PC-3 (cell line): ENCODE data around the gene COX18. TPM values are rescaled to one million over a fixed set of nuclear protein-coding genes. Genes with fewer than 3 reads are reported as not detected.

ENCODE experiments used
- ATAC-seq: fragments of 200-7000 bp; cut with Tn5 transposase; 2 replicates; pipeline ENCODE4 v1.9.1; 2020; ENCODE audit warnings: mild to moderate bottlenecking, moderate library complexity
- BruUV-seq: library from RNA; stranded (reverse); fragments of 400-500 nt; replicated peaks from 2 replicates; lab custom pipeline; 2021; lab: Mats Ljungman, UMichigan
- CTCF ChIA-PET: fragments of 300-600 bp; sonication (Branson Sonifier 250); formaldehyde crosslinking; loops from one replicate; lab custom pipeline; 2022; ENCODE audit warnings: antibody characterized with exemption; lab: Charles Lee
- POLR2A ChIA-PET: fragments of 300-600 bp; sonication (Branson Sonifier 250); formaldehyde crosslinking; loops from one replicate; lab custom pipeline; 2022; ENCODE audit warnings: antibody characterized with exemption; ENCODE audit not compliant: unreplicated experiment; lab: Charles Lee
- DNase-seq: peaks from one replicate; pipeline ENCODE4 v3.0.0-alpha.2; 2015
- H2AFZ ChIP-seq: fragments of 300-600 bp; sonication (generic); 2 replicates; pipeline ENCODE4 v1.6.0; 2016; ENCODE audit warnings: antibody characterized with exemption, low read length
- H3F3A ChIP-seq: fragments of 300-600 bp; sonication (generic); one replicate; pipeline ENCODE4 v1.6.0; 2017; ENCODE audit warnings: antibody characterized with exemption, low read length, control low read depth, mild to moderate bottlenecking; ENCODE audit not compliant: unreplicated experiment
- H3K27ac ChIP-seq: fragments of 300-600 bp; sonication (generic); 2 replicates; pipeline ENCODE4 v1.5.1; 2016; ENCODE audit warnings: mild to moderate bottlenecking, low read length
- H3K27me3 ChIP-seq: fragments of 300-600 bp; sonication (generic); 2 replicates; pipeline ENCODE4 v1.6.1; 2016; ENCODE audit warnings: low read length, mixed read lengths
- H3K36me3 ChIP-seq: fragments of 300-600 bp; sonication (generic); 2 replicates; pipeline ENCODE4 v1.6.1; 2016; ENCODE audit warnings: low read depth, mixed run types, low read length, mixed read lengths
- H3K4me1 ChIP-seq: fragments of 300-600 bp; sonication (generic); 2 replicates; pipeline ENCODE4 v1.5.1; 2016; ENCODE audit warnings: low read length; ENCODE audit not compliant: insufficient read depth
- H3K4me2 ChIP-seq: fragments of 300-600 bp; sonication (generic); 2 replicates; pipeline ENCODE4 v1.6.0; 2016; ENCODE audit warnings: low read length
- H3K4me3 ChIP-seq: fragments of 300-600 bp; sonication (generic); 2 replicates; pipeline ENCODE4 v1.5.1; 2016; ENCODE audit warnings: mild to moderate bottlenecking, low read length, mixed read lengths
- H3K79me2 ChIP-seq: fragments of 300-600 bp; sonication (generic); 2 replicates; pipeline ENCODE4 v1.6.1; 2017; ENCODE audit warnings: low read length, mixed read lengths
- H3K9ac ChIP-seq: fragments of 300-600 bp; sonication (generic); 2 replicates; pipeline ENCODE4 v1.6.0; 2016; ENCODE audit warnings: mild to moderate bottlenecking, low read length
- H3K9me2 ChIP-seq: fragments of 300-600 bp; sonication (generic); replicated peaks from 2 replicates; pipeline ENCODE4 v1.6.1; 2016; ENCODE audit warnings: mixed run types, low read length, mixed read lengths
- H3K9me3 ChIP-seq: fragments of 300-600 bp; sonication (generic); 2 replicates; pipeline ENCODE4 v1.6.1; 2016; ENCODE audit warnings: low read length, mixed read lengths
- H4K20me1 ChIP-seq: fragments of 300-600 bp; sonication (generic); 2 replicates; pipeline ENCODE4 v1.6.1; 2016; ENCODE audit warnings: low read length, mixed read lengths
- CTCF ChIP-seq: fragments of 300-600 bp; sonication (generic); conservative IDR thresholded peaks from 2 replicates; pipeline ENCODE4 v1.5.1; 2017; ENCODE audit warnings: antibody characterized with exemption, low read depth, mild to moderate bottlenecking, low read length
- EZH2 ChIP-seq: fragments of 300-600 bp; sonication (generic); IDR thresholded peaks from one replicate; pipeline ENCODE4 v1.6.1; 2017; ENCODE audit warnings: antibody characterized with exemption, mild to moderate bottlenecking, low read length; ENCODE audit not compliant: unreplicated experiment
- EZH2phosphoT487 ChIP-seq: fragments of 300-600 bp; sonication (generic); IDR thresholded peaks from 2 replicates; pipeline ENCODE4 v1.6.1; 2018; ENCODE audit warnings: mild to moderate bottlenecking, antibody characterized with exemption, low read length, borderline replicate concordance
- intact Hi-C: fragments of 100-400 bp; cut with micrococcal nuclease; formaldehyde crosslinking; loops from 2 replicates; pipeline ENCODE4 v1.9.0; 2023
- total RNA-seq: library from RNA; depleted of rRNA; stranded (reverse); fragments of >200 nt; gene quantifications from 2 replicates; pipeline ENCODE4 v1.2.3, GENCODE V29; 2014

Gene COX18
- total RNA-seq, 1 experiment from 2014 or later: 32.8 TPM

GRCh38 chr4:73018595-73018994 is 50.9 kb downstream of the COX18 start:
- no peaks in the 10 kb centered on the region for H3K9me2 ChIP-seq
- 0 out of 2 replicates have a peak, but pooled peaks cover 6% of the 10 kb centered on the region for H3K27me3 ChIP-seq
- H3K36me3 ChIP-seq: no peaks in the 10 kb centered on the region
- ChIA-PET CTCF (no interaction called here), POLR2A (no interaction called here)
- no peak for ATAC-seq
- no peak for DNase-seq
- H3K79me2 ChIP-seq: no peaks in the 10 kb centered on the region
- no peak overlapping the region for H3K9ac ChIP-seq
- H3F3A ChIP-seq: no peaks in the 10 kb centered on the region
- BruUV-seq: no TSS peak
- H3K4me3 ChIP-seq: no peak overlapping the region
- no peaks in the 10 kb centered on the region for H4K20me1 ChIP-seq
- no peak overlapping the region for H3K4me2 ChIP-seq
- TF ChIP-seq EZH2 (no peak), CTCF (no peak), EZH2phosphoT487 (no peak)
- H3K27ac ChIP-seq: no peak overlapping the region
- no peak overlapping the region for H2AFZ ChIP-seq
- H3K9me3 ChIP-seq: no peaks in the 10 kb centered on the region
- intact Hi-C loops: loop anchor here (5.0 kb wide), 1 partner anchor 131 kb away; no protein-coding TSS in a partner anchor
- H3K4me1 ChIP-seq: no peaks in the 10 kb centered on the region

GRCh38 chr4:73013310-73013709 is 56.2 kb downstream of the COX18 start:
- Histone ChIP-seq H3F3A (no peaks in the 10 kb centered on the region), H2AFZ (no peak overlapping the region), H3K27me3 (no peaks in the 10 kb centered on the region), H3K36me3 (no peaks in the 10 kb centered on the region), H3K9me2 (no peaks in the 10 kb centered on the region), H3K9me3 (no peaks in the 10 kb centered on the region), H4K20me1 (no peaks in the 10 kb centered on the region), H3K4me2 (no peak overlapping the region), H3K27ac (no peak overlapping the region), H3K4me3 (no peak overlapping the region), H3K4me1 (no peaks in the 10 kb centered on the region), H3K79me2 (no peaks in the 10 kb centered on the region), H3K9ac (no peak overlapping the region)
- TF ChIP-seq CTCF (no peak), EZH2 (no peak), EZH2phosphoT487 (no peak)
- intact Hi-C loops: no loop called here
- no TSS peak for BruUV-seq
- DNase-seq: no peak
- ChIA-PET CTCF (interaction anchor here (0.6 kb wide), 1 partner anchor 76 kb away, joined by 3 read pairs; no protein-coding TSS in a partner anchor), POLR2A (no interaction called here)
- ATAC-seq: no peak

- no peak for DNase-seq
- Histone ChIP-seq H3K9ac (no peak overlapping the region), H3K9me3 (no peaks in the 10 kb centered on the region), H3K4me1 (no peaks in the 10 kb centered on the region), H4K20me1 (no peaks in the 10 kb centered on the region), H3K27ac (no peak overlapping the region), H3K4me2 (no peak overlapping the region), H3K36me3 (no peaks in the 10 kb centered on the region), H2AFZ (no peak overlapping the region), H3F3A (no peaks in the 10 kb centered on the region), H3K79me2 (no peaks in the 10 kb centered on the region), H3K27me3 (no peaks in the 10 kb centered on the region), H3K9me2 (no peaks in the 10 kb centered on the region), H3K4me3 (no peak overlapping the region)
- ChIA-PET CTCF (interaction anchor here (0.6 kb wide), 2 partner anchors 76 to 225 kb away, joined by 3 read pairs; no protein-coding TSS in a partner anchor), POLR2A (no interaction called here)
- TF ChIP-seq EZH2phosphoT487 (no peak), EZH2 (no peak), CTCF (no peak)
- ATAC-seq: no peak
- intact Hi-C loops: no loop called here
- BruUV-seq: no TSS peak
Observed at GRCh38 chr4:73012673-73013072, 56.8 kb downstream of the COX18 start.
